Adrenal gland (tissue), 5 donors: ENCODE data around the gene TSC22D2.

Source experiments
- CTCF ChIP-seq, 6 experiments: fragments of 450-650 bp in 4 of 6; fragments of 200-600 bp in 2 of 6; sonication (generic) in 1 of 6; IDR thresholded peaks; 1 replicate in 5 of 6; 2 replicates in 1 of 6; pipeline versions ENCODE4 v1.5.1 to v1.8.0; 2016 to 2021; ENCODE audit warnings: antibody characterized with exemption in 6 of 6, mild to moderate bottlenecking in 2 of 6, moderate library complexity in 1 of 6
- POLR2A ChIP-seq, 2 donors: fragments of 450-650 bp; IDR thresholded peaks; one replicate each; pipeline ENCODE4 v1.6.1; 2017; ENCODE audit warnings: antibody characterized with exemption in 2 of 2, mild to moderate bottlenecking in 2 of 2, moderate library complexity in 1 of 2
- donor health status: DM: no; HTN: no; CAD: no.

GRCh38 chr3:150419076-150419868 is 11.2 kb downstream of the TSC22D2 start:
- TF ChIP-seq CTCF (IDR thresholded peaks at IDR 0.05) = no peak
- no peak for TF ChIP-seq POLR2A (IDR thresholded peaks at IDR 0.05)
